ENCODE data around the gene CHRDL2.
"Not testable (repeated sequence)": the region's sequence is repeated elsewhere in the genome, so short reads cannot be mapped to it uniquely, and the experiment has no call there.

Gene CHRDL2

DNA sequence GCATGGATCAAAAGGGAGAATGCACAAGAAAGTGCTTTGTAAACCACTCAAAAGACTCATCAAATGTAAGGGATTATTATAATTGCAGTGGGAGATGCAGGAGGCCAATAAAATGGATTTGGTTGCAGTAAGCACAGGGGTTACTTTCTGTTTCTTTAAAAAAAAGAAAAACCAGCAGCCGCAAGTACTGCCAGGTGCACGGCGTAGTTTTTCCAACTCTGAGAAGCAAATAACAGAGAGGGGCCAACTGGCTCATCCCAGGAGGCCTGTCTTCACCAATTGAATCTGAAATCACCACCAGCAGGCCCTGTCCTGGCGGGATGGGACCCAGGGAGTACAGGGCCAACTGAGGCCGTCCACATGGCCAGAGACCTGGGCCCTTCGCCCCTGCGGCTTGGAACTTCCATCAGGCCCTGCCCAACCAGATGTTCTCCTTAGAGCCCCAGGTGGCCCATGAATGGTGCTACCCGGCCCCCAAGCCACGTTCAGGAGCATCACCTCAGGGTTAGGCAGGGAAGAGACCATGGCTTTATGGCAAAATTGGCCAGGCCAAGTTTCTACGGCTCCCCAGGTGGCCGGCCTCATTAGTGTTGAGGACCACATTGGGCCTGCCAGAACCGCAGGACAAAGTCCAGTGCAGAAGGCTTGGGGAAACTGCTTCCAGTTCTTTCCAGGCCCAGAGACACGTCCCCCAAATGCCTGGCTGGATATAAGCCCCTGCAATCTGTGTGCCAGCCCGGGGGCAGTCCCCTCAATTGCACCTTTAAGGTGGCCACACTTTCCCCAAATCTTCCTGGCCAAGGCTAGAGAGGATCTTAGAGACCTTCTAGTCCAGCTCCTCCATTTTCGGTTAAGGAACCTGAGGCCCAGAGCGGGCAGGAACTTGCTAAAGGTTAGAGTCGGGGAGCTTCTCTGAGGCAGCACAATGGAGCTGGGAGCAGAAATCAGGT is 61.7 kb downstream of the CHRDL2 start:
- no peak for DNase-seq

DNA sequence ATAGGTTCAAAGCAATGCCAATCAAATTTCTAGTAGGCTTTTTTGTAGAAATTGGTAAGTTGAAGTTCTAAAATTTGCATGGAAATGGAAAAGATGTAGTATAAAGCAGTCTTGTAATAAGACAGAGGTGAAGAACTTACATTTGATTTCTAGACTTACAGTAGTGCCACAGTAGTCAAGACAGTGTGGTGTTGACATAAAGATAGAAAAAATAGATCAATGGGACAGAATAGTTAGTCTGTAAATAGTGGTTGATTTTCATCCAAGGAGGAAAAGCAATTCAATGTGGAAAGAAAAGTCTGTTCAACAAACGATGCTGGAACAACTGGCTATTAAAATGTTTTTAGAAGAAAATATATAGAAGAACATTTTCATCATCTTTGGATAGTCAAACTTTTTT is 67.9 kb downstream of the CHRDL2 start:
- DNase-seq, result no peak

DNA sequence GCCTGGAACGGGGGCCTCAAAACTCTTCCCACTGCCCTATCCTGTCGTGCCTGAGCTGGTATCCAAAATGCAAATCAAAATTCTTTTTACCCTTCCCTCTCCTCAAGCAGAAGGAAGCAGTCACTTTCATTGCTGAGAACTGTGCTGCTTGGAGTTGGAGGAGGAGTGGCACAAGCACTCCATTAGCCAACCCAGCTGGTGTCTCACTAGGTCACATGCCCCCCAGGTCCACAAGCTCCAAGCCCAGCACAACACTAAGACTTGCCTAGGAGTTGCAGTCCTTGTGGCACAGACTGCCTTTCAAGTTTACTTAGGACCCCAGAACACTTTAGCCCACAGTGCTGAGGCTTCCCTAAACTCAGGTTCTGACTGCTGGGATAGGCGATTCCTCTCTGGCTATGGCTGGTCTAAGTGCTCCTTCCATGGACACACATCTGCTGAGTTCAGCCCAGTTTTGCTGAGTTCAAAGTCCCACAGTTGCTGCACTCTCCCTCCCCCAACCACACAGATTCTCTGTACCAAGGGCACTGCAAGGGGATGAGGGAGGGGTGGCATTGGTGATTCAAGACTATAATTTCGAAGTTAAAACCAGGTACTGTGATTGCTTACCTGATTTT is 68.6 kb downstream of the CHRDL2 start:
- DNase-seq, result no peak

DNA sequence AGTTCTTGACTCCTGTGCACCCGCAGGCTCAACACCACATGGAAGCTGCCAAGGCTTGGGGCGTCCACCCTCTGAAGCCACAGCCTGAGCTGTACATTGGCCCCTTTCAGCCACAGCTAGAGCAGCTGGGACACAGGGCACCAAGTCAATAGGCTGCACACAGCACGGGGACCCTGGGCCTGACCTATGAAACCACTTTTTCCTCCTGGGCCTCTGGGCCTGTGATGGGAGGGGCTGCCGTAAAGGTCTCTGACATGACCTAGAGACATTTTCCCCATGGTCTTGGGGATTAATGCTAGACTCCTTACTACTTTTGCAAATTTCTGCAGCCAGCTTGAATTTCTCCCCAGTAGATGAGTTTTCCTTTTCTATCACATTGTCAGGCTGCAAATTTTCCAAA is 72.1 kb downstream of the CHRDL2 start:
- not testable (repeated sequence) for DNase-seq

DNA sequence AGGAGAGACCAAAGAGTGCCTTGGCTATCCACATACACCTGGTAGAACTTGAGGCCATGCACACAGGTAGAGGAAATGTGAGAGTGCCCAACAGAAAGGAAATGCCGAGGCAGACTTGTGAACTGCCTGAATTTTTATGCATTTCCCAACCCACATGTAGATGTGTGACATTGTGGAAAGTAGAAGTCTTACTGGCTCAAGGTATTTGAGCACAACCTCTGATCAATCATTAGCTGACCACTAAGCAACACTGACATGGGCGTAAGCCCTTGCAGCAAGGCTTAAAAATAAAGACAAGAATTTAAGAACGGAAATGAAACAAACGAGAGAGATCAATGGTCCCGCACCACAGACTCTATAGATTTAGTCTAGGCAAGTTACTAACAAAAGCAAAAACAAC is 76.2 kb downstream of the CHRDL2 start:
- DNase-seq, result no peak

DNA sequence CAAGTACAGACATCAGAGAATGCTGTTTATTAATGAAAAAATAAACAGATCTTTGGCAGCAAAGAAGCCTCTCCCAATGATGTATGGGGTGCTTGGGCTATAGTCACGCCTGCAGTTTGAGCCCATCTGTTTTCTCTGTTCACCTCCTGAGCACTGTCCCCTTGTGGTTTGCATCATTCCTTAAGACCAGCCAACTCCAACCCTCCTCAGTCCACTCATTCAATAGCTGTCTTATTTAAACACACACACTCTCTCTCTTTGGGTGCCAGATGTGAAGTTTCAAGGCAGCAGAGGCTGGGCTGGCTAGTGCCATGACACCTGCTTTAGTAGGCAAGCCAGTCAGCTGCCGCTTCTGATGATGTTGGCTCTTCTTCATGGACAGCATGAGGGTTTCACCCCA is 80.7 kb downstream of the CHRDL2 start:
- DNase-seq, result no peak

DNA sequence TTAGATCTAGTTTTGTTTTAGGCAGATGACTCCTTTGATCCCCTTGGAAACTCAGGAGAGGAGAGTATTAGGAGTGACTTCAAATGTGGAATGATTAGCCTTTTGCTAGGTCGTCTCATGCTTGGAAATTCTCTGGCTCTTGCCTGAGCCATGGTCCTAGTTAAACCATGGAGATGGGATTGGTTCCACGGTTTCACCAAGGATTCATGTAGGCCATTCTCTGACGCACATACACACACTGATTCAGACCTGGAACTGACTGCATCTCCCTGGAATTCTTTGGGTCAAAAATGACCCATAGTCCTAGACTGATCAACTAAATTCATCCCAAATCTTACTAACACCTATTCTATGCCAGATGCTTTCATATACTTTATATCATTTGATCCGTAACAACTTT is 82.3 kb downstream of the CHRDL2 start:
- DNase-seq, result no peak

DNA sequence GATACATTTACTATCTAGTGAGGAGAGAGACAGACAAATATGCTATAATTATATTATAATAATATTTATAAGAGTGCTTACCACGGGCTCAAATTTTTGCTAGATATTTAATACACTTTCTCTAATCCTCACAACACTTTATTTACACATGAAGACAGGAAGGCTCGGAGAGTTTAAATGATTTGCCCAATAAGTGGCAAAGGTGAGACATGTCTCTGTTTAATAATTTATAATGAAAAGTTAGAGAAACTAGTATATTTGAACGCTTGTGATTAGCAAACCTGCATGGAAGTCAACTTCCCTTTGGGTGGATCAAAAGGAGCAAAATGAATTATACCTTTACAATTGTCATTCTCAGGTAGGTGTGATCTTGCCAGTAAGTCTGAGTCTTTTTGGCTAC is 83.4 kb downstream of the CHRDL2 start:
- no peak for DNase-seq

DNA sequence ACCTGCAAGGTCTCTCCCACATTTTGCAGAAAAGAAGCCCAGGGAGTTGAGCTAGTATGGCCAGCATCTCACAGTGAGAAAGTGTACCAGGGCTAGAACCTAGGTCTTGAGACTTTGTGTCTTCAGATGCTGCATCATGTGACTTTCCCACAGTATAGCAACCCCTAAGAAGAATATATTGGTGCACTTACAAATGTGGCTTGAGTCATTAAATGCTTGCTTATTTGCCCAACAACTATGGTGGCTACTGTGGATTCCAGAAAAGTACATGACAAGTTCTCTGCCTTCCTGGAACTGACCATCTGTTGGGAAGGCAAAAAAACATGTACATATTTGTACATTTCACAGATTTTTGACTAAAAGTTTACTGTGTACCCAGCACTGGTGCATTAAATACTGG is 83.8 kb downstream of the CHRDL2 start:
- no peak for DNase-seq

DNA sequence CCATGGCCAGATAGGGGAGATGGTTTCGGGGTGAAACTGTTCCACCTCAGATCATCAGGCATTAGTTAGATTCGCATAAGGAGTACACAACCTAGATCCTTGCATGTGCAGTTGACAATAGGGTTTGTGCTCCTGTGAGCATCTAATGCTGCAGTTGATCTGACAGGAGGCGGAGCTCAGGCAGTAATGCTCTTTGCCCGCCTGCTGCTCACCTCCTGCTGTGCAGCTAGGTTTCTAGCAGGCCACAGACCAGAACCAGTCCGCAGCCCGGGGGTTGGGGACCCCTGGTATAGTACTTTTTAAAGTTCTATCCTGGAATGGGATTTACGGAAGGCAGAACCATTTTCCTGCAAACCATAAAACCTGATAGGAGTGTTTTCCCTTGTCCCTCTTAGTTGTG is 84.3 kb downstream of the CHRDL2 start:
- DNase-seq, result no peak

Measured in activated CD8-positive, alpha-beta memory T cell treated with anti-CD3 and anti-CD28 coated beads, Interleukin-2, amount 50 U/mL, for 48 hours (primary cell).